HepG2 (cell line): ENCODE data around the gene ITCH. TPM values are rescaled to one million over a fixed set of nuclear protein-coding genes. Genes with fewer than 3 reads are reported as not detected.

Experiments
- ATAC-seq: fragments of 200-7000 bp; cut with Tn5 transposase; 3 replicates; pipeline ENCODE4 v1.9.1; 2020; ENCODE audit warnings: mild to moderate bottlenecking, moderate library complexity
- BruUV-seq: library from RNA; stranded (reverse); fragments of 400-500 nt; replicated peaks from 2 replicates; lab custom pipeline; 2021; lab: Mats Ljungman, UMichigan
- CTCF ChIA-PET: fragments of 300-600 bp; formaldehyde crosslinking; extraction: SDS; loops from one replicate; lab custom pipeline; 2021; ENCODE audit warnings: low total read pairs, inconsistent platforms, low intra/inter-chr PET ratio; lab: Yijun Ruan, JAX
- POLR2A ChIA-PET: fragments of 350-600 bp; sonication (Branson Sonifier 250); formaldehyde crosslinking; loops from one replicate; lab custom pipeline; 2020; ENCODE audit warnings: antibody characterized with exemption, inconsistent platforms; lab: Yijun Ruan, JAX
- DNase-seq: peaks from one replicate; pipeline ENCODE4 v3.0.0-alpha.2; 2015; ENCODE audit warnings: low spot score
- FAIRE-seq: peaks from 3 replicates; lab custom pipeline; 2011; peaks lifted over from hg19 to GRCh38; lab: Jason Lieb, UNC
- H2AFZ ChIP-seq: one replicate; pipeline ENCODE4 v1.6.1; 2011; ENCODE audit warnings: low read length, inconsistent platforms
- H3K27ac ChIP-seq: fragments of 300-600 bp; 3 replicates; pipeline ENCODE4 v1.8.0; 2011; ENCODE audit warnings: mixed run types, mild to moderate bottlenecking, mixed read lengths, low read length, inconsistent platforms; ENCODE audit not compliant: insufficient read depth; ENCODE audit errors: extremely low read length
- H3K27me3 ChIP-seq, 2 experiments: fragments of 200-600 bp in 1 of 2; 2 replicates in 1 of 2; 3 replicates in 1 of 2; pipeline versions ENCODE4 v1.6.0 to v1.8.0; 2011; ENCODE audit warnings: low read length in 2 of 2, mild to moderate bottlenecking in 2 of 2, moderate library complexity in 2 of 2, inconsistent platforms in 1 of 2; ENCODE audit not compliant: insufficient read depth in 2 of 2, control insufficient read depth in 1 of 2
- H3K36me3 ChIP-seq, 2 experiments: fragments of 200-600 bp in 1 of 2; replicated peaks in 1 of 2; 2 replicates in 1 of 2; 3 replicates in 1 of 2; pipeline versions ENCODE4 v1.5.1 to v1.8.0; 2011; ENCODE audit warnings: low read length in 2 of 2, inconsistent platforms in 1 of 2; ENCODE audit not compliant: insufficient read depth in 2 of 2, control insufficient read depth in 1 of 2
- H3K4me1 ChIP-seq: 2 replicates; pipeline ENCODE4 v1.5.1; 2012; ENCODE audit warnings: low read length, inconsistent platforms; ENCODE audit not compliant: insufficient read depth
- H3K4me2 ChIP-seq: 2 replicates; pipeline ENCODE4 v1.6.0; 2011; ENCODE audit warnings: low read depth, low read length, inconsistent platforms
- H3K4me3 ChIP-seq, 3 experiments: fragments of 200-600 bp in 1 of 3; sonication (generic), shearing (Covaris generic) in 1 of 3; replicated peaks in 1 of 3; 2 replicates each; pipeline ENCODE4 v1.5.1; 2011 to 2016; ENCODE audit warnings: low read length in 3 of 3, inconsistent platforms in 2 of 3, low read depth in 2 of 3, mild to moderate bottlenecking in 2 of 3, control low read depth in 1 of 3, mixed read lengths in 1 of 3; ENCODE audit not compliant: insufficient read depth in 1 of 3
- H3K79me2 ChIP-seq: one replicate; pipeline ENCODE4 v1.6.1; 2011; ENCODE audit warnings: low read length, inconsistent platforms; ENCODE audit not compliant: insufficient read depth
- H3K9ac ChIP-seq: 2 replicates; pipeline ENCODE4 v1.6.0; 2011; ENCODE audit warnings: mild to moderate bottlenecking, low read depth, low read length, inconsistent platforms; ENCODE audit not compliant: insufficient read depth
- H3K9me3 ChIP-seq: 2 replicates; pipeline ENCODE4 v1.5.1; 2012; ENCODE audit warnings: mild to moderate bottlenecking, low read length
- H4K20me1 ChIP-seq: 2 replicates; pipeline ENCODE4 v1.6.0; 2011; ENCODE audit warnings: inconsistent platforms, mild to moderate bottlenecking, low read length, moderate library complexity; ENCODE audit not compliant: insufficient read depth
- BRD4 ChIP-seq: sonication (generic); formaldehyde crosslinking; IDR thresholded peaks from 2 replicates; pipeline ENCODE4 v1.4.0; 2020; ENCODE audit warnings: missing genetic modification reagents
- HNRNPLL ChIP-seq: fragments of 200-400 bp; formaldehyde crosslinking; IDR thresholded peaks from 2 replicates; pipeline ENCODE4 v1.6.1; 2017; ENCODE audit warnings: mild to moderate bottlenecking, low read depth, low read length; ENCODE audit not compliant: poor library complexity, severe bottlenecking
- KDM5A ChIP-seq: fragments of 200-600 bp; sonication (generic); IDR thresholded peaks from 2 replicates; pipeline ENCODE4 v1.7.0; 2018; ENCODE audit warnings: antibody characterized with exemption, mild to moderate bottlenecking, low read length, borderline replicate concordance
- MNT ChIP-seq: fragments of 450-650 bp; IDR thresholded peaks from 2 replicates; pipeline ENCODE4 v1.6.1; 2016
- NRL ChIP-seq: sonication (generic); formaldehyde crosslinking; IDR thresholded peaks from 2 replicates; pipeline ENCODE4 v1.5.0; 2020; ENCODE audit warnings: missing genetic modification reagents, mild to moderate bottlenecking, moderate library complexity, borderline replicate concordance
- SRSF1 ChIP-seq: fragments of 200-400 bp; formaldehyde crosslinking; optimal IDR thresholded peaks from 2 replicates; pipeline ENCODE3; 2017; ENCODE audit warnings: mild to moderate bottlenecking, low read depth, low read length, moderate library complexity
- ZNF431 ChIP-seq: sonication (generic); formaldehyde crosslinking; IDR thresholded peaks from 2 replicates; pipeline ENCODE4 v1.9.0; 2022; ENCODE audit warnings: missing genetic modification reagents, low read depth, mild to moderate bottlenecking, borderline replicate concordance
- ZNF496 ChIP-seq: sonication (generic); formaldehyde crosslinking; IDR thresholded peaks from 2 replicates; pipeline ENCODE4 v1.8.1; 2023; ENCODE audit warnings: mild to moderate bottlenecking, moderate library complexity, missing genetic modification reagents; ENCODE audit not compliant: insufficient replicate concordance
- ZNF678 ChIP-seq: sonication (generic); formaldehyde crosslinking; IDR thresholded peaks from 2 replicates; pipeline ENCODE4 v1.4.0; 2020; ENCODE audit warnings: mild to moderate bottlenecking, missing genetic modification reagents
- WGBS: methylation state at CpG from one replicate; pipeline ENCODE4 v1.1.6; 2017; ENCODE audit warnings: low lambda C conversion rate; 5-methylcytosine and 5-hydroxymethylcytosine counted together
- in situ Hi-C: cut with HindIII; loops from 2 replicates; pipeline ENCODE4 v1.10.0; 2017; ENCODE audit warnings: low pct_unique_long_range_greater_than_20kb; ENCODE audit not compliant: extremely low pct_ligation_motif_present
- intact Hi-C: fragments of 100-400 bp; cut with micrococcal nuclease; formaldehyde crosslinking; loops from one replicate; pipeline ENCODE4 v1.10.0; 2022; ENCODE audit not compliant: unreplicated experiment
- polyA plus RNA-seq, 8 experiments: library from polyadenylated mRNA; depleted of rRNA in 3 of 8; stranded (reverse) in 7 of 8; unstranded in 1 of 8; fragments of >200 nt; fragmentation: Illumina TruSeq in 4 of 8; extraction: Trizol in 4 of 8; gene quantifications; 2 replicates each; pipeline versions ENCODE4 v1.2.1 to v1.2.3, GENCODE V29; 2011 to 2016; ENCODE audit warnings: low read depth in 4 of 8, missing spikeins in 1 of 8, mixed read lengths in 1 of 8; ENCODE audit not compliant: insufficient read depth in 1 of 8
- total RNA-seq, 5 experiments: library from RNA; depleted of rRNA; stranded (reverse); fragments of >200 nt; fragmentation: Illumina TruSeq; extraction: Trizol; gene quantifications; 2 replicates each; pipeline ENCODE4 v1.2.3, GENCODE V29; 2016; ENCODE audit warnings: low read depth in 1 of 5
- TF ChIP-seq, protein P1 (sequence below): IDR thresholded peaks from 2 replicates; pipeline ENCODE4 v1.6.1; 2016; ENCODE audit warnings: missing genetic modification reagents, missing compliant biosample characterization
- TF ChIP-seq, protein P2 (sequence below): sonication (generic); formaldehyde crosslinking; conservative IDR thresholded peaks from 2 replicates; pipeline ENCODE4 v1.8.0; 2022; ENCODE audit warnings: mild to moderate bottlenecking, moderate library complexity, missing genetic modification reagents

The ITCH gene
- total and polyA plus RNA-seq, 2 of the 13 experiments (the other 11 are each of a cell fraction or from before 2014, with no cell fraction given) = 20.5 to 112 TPM

DNA sequence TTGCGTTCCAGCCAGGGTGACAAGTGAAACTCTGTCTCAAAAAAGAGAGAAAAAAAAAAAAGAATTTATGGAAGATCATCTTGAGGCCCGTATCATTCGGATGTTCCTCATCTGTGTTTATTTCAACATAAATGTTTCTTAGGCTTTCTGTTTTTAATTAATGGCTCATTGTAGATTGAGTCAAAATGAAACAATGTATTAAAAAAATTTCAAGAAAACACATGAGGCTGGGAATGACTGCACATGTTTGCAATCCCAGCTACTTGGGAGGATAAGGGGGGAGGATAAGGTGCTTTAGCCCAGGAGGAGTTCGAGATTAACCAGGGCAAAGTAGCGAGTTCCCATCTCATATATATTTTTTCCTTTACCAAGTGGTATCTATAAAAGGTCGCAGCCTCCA is 47.3 kb downstream of the ITCH start:
- Histone ChIP-seq H3K4me2 (no peak overlapping the region), H4K20me1 (peaks cover 14% of the 10 kb centered on the region), H3K27ac (no peak overlapping the region), H3K27me3 (no peaks in the 10 kb centered on the region), H3K9me3 (no peaks in the 10 kb centered on the region), H3K9ac (no peak overlapping the region), H2AFZ (no peak overlapping the region), H3K79me2 (peaks cover 38% of the 10 kb centered on the region), H3K4me3 (no peak overlapping the region), H3K4me1 (peaks cover 47% of the 10 kb centered on the region), H3K36me3 (peaks cover 26 to 65% of the 10 kb centered on the region in 2 experiments)
- no peak for ATAC-seq
- intact Hi-C loops (no loop called here), in situ Hi-C loops (no loop called here)
- no peak for DNase-seq
- ChIA-PET POLR2A (no interaction called here), CTCF (no interaction called here)
- TF ChIP-seq ZNF678 (CRISPR knock-in tag) = no peak
- no peak for TF ChIP-seq SRSF1
- TF ChIP-seq BRD4 = no peak
- 0 out of 2 replicates have a peak, but pooled peaks have one; percentile 14 for TF ChIP-seq MNT
- TF ChIP-seq HNRNPLL = no peak
- TF ChIP-seq, protein P1, sequence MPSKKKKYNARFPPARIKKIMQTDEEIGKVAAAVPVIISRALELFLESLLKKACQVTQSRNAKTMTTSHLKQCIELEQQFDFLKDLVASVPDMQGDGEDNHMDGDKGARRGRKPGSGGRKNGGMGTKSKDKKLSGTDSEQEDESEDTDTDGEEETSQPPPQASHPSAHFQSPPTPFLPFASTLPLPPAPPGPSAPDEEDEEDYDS (CRISPR knock-in tag) = no peak
- no TSS peak for BruUV-seq
- no peak for FAIRE-seq
- 97% methylated on average over 6 of the region's 6 CpGs for WGBS

DNA sequence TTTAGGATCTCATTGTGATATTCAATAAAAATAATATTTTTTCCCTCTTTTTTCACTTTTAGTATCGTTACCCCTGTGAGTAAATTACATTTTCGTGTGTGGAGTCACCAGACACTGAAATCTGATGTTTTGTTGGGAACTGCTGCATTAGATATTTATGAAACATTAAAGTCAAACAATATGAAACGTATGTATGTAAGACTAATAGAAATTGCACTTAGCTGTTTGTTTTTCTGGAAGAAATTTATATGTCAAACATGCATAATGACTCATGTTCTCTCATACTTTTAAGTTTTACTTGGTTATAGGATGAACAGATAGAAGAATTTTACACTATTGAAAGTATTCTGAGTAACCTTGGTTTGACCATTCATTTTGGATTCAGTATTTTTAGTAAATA is 49.4 kb downstream of the ITCH start:
- in situ Hi-C loops = no loop called here
- Histone ChIP-seq H3K4me1 (peaks cover 26% of the 10 kb centered on the region), H3K9ac (no peak overlapping the region), H3K36me3 (peaks cover 32 to 77% of the 10 kb centered on the region in 2 experiments), H2AFZ (no peak overlapping the region), H4K20me1 (peaks cover 12% of the 10 kb centered on the region), H3K4me2 (no peak overlapping the region), H3K27ac (no peak overlapping the region), H3K9me3 (no peaks in the 10 kb centered on the region), H3K4me3 (no peak overlapping the region), H3K27me3 (no peaks in the 10 kb centered on the region), H3K79me2 (peaks cover 24% of the 10 kb centered on the region)
- ATAC-seq (no peak), DNase-seq (no peak), FAIRE-seq (no peak)
- POLR2A ChIA-PET = interaction anchor here (1.5 to 1.6 kb wide), 2 partner anchors 10 to 101 kb away, joined by 3 to 5 read pairs; no protein-coding TSS in a partner anchor
- intact Hi-C loops = no loop called here
- WGBS = 96% methylated on average over 3 of the region's 3 CpGs
- CTCF ChIA-PET = interaction anchor here (1.2 kb wide), 1 partner anchor 100 kb away, joined by 3 read pairs; no protein-coding TSS in a partner anchor
- BruUV-seq = no TSS peak
- TF ChIP-seq ZNF431 (CRISPR knock-in tag) (no peak), NRL (CRISPR knock-in tag) (no peak), KDM5A (no peak), ZNF496 (CRISPR knock-in tag) (no peak)
- TF ChIP-seq, protein P2, sequence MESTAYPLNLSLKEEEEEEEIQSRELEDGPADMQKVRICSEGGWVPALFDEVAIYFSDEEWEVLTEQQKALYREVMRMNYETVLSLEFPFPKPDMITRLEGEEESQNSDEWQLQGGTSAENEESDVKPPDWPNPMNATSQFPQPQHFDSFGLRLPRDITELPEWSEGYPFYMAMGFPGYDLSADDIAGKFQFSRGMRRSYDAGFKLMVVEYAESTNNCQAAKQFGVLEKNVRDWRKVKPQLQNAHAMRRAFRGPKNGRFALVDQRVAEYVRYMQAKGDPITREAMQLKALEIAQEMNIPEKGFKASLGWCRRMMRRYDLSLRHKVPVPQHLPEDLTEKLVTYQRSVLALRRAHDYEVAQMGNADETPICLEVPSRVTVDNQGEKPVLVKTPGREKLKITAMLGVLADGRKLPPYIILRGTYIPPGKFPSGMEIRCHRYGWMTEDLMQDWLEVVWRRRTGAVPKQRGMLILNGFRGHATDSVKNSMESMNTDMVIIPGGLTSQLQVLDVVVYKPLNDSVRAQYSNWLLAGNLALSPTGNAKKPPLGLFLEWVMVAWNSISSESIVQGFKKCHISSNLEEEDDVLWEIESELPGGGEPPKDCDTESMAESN (CRISPR knock-in tag) = no peak
